NCI-H1436 (cell line): ENCODE data around the gene PRR19.

Experiments
- DNase-seq: peaks from one replicate; lab custom pipeline; 2025; lab: John Stamatoyannopoulos, UW

The PRR19 gene

GRCh38 chr19:42295831-42296525, 6.0 kb upstream of the PRR19 start:
- DNase-seq, result peak; percentile 55

GRCh38 chr19:42297039-42297438, 4.9 kb upstream of the PRR19 start:
- DNase-seq, result no peak

- DNase-seq, result no peak
Observed at GRCh38 chr19:42303101-42303464, 1.2 kb downstream of the PRR19 start.

- DNase-seq, result no peak
Observed at GRCh38 chr19:42303876-42304275, 1.9 kb downstream of the PRR19 start.

GRCh38 chr19:42306646-42307045, 4.7 kb downstream of the PRR19 start:
- no peak for DNase-seq

- no peak for DNase-seq
Observed at GRCh38 chr19:42309686-42310085, 7.8 kb downstream of the PRR19 start.

- no peak for DNase-seq
Observed at GRCh38 chr19:42311657-42312056, 9.7 kb downstream of the PRR19 start.

- no peak for DNase-seq
Observed at GRCh38 chr19:42312370-42312769, 10.4 kb downstream of the PRR19 start.

- peak; percentile 46 for DNase-seq
Observed at GRCh38 chr19:42313096-42313839, 11.3 kb downstream of the PRR19 start, which contains the start of gene TMEM145. TMEM145 (plus strand) TSS chr19:42313309; CDS start chr19:42313377, 68 bp downstream.

- no peak for DNase-seq
Observed at GRCh38 chr19:42313840-42314755, 12.2 kb downstream of the PRR19 start.

- no peak for DNase-seq
Observed at GRCh38 chr19:42315024-42315423, 13.1 kb downstream of the PRR19 start.

GRCh38 chr19:42316223-42317211, 14.6 kb downstream of the PRR19 start:
- no peak for DNase-seq

- DNase-seq, result no peak
Observed at GRCh38 chr19:42317535-42317934, 15.6 kb downstream of the PRR19 start.

- DNase-seq, result no peak
Observed at GRCh38 chr19:42322305-42322704, 20.4 kb downstream of the PRR19 start.

GRCh38 chr19:42323473-42323851, 21.5 kb downstream of the PRR19 start:
- no peak for DNase-seq

GRCh38 chr19:42323852-42324654, 22.1 kb downstream of the PRR19 start:
- DNase-seq, result no peak

GRCh38 chr19:42324655-42325307, 22.8 kb downstream of the PRR19 start:
- no peak for DNase-seq

- DNase-seq, result peak; percentile 98
Observed at GRCh38 chr19:42325308-42325895, 23.5 kb downstream of the PRR19 start, which contains the start of gene MEGF8. MEGF8 (plus strand) TSS chr19:42325635; CDS start chr19:42326244, 609 bp downstream.
